GM23338 (cell line): ENCODE results near the gene RPS6KA4. TPM values are rescaled to one million over a fixed set of nuclear protein-coding genes. Genes with fewer than 3 reads are reported as not detected.
A peak's percentile ranks its signal among the peaks of the same experiment; 100 is the strongest.

Experiments
- ATAC-seq: fragments of 200-7000 bp; cut with Tn5 transposase; 3 replicates; pipeline ENCODE4 v1.9.1; 2020
- DNase-seq: peaks from one replicate; pipeline ENCODE4 v3.0.0-alpha.2; 2015; ENCODE audit warnings: low spot score
- H2AFZ ChIP-seq: fragments of 200-600 bp; sonication (generic); 2 replicates; pipeline ENCODE4 v1.8.0; 2016; ENCODE audit warnings: antibody characterized with exemption, mild to moderate bottlenecking, moderate library complexity
- H3F3A ChIP-seq: fragments of 200-600 bp; sonication (generic); replicated peaks from 2 replicates; pipeline ENCODE4 v1.8.0; 2017; ENCODE audit warnings: antibody characterized with exemption, mixed run types, low read depth
- H3K27ac ChIP-seq: fragments of 200-600 bp; sonication (generic); 2 replicates; pipeline ENCODE4 v1.6.1; 2016; ENCODE audit warnings: low read depth
- H3K27me3 ChIP-seq: fragments of 200-600 bp; sonication (generic); 2 replicates; pipeline ENCODE4 v1.8.0; 2016; ENCODE audit warnings: mild to moderate bottlenecking, mixed run types, moderate library complexity; ENCODE audit not compliant: insufficient read depth
- H3K36me3 ChIP-seq: fragments of 200-600 bp; sonication (generic); 2 replicates; pipeline ENCODE4 v1.8.0; 2016; ENCODE audit warnings: mild to moderate bottlenecking; ENCODE audit not compliant: insufficient read depth
- H3K4me1 ChIP-seq: fragments of 200-600 bp; sonication (generic); 2 replicates; pipeline ENCODE4 v1.8.0; 2016; ENCODE audit warnings: mild to moderate bottlenecking, moderate library complexity; ENCODE audit not compliant: insufficient read depth
- H3K4me2 ChIP-seq: fragments of 200-600 bp; sonication (generic); 2 replicates; pipeline ENCODE4 v1.7.1; 2017; ENCODE audit warnings: mixed run types
- H3K4me3 ChIP-seq: fragments of 200-600 bp; sonication (generic); 2 replicates; pipeline ENCODE4 v1.6.1; 2016; ENCODE audit warnings: mixed run types
- H3K79me2 ChIP-seq: fragments of 200-600 bp; sonication (generic); replicated peaks from 2 replicates; pipeline ENCODE4 v1.8.0; 2017; ENCODE audit warnings: mild to moderate bottlenecking; ENCODE audit not compliant: insufficient read depth
- H3K9me2 ChIP-seq: fragments of 200-600 bp; sonication (generic); 2 replicates; pipeline ENCODE4 v1.8.0; 2017; ENCODE audit not compliant: insufficient read depth
- H4K20me1 ChIP-seq: fragments of 200-600 bp; sonication (generic); replicated peaks from 2 replicates; pipeline ENCODE4 v1.8.0; 2017; ENCODE audit warnings: mild to moderate bottlenecking; ENCODE audit not compliant: insufficient read depth
- H3K27ac Mint-ChIP-seq: 2 replicates; pipeline ENCODE4 v1.8.0; 2020; ENCODE audit warnings: inconsistent platforms, mild to moderate bottlenecking, moderate library complexity, mixed read lengths
- H3K27me3 Mint-ChIP-seq: 3 replicates; pipeline ENCODE4 v1.8.0; 2022; ENCODE audit warnings: low read depth, mild to moderate bottlenecking, moderate library complexity, mixed read lengths, inconsistent platforms; ENCODE audit not compliant: insufficient read depth, poor library complexity
- H3K36me3 Mint-ChIP-seq: 3 replicates; pipeline ENCODE4 v1.8.0; 2021; ENCODE audit warnings: low read depth, mild to moderate bottlenecking, inconsistent platforms, moderate library complexity, mixed read lengths
- H3K4me1 Mint-ChIP-seq: 3 replicates; pipeline ENCODE4 v1.8.0; 2020; ENCODE audit warnings: mild to moderate bottlenecking, inconsistent platforms, mixed read lengths
- H3K4me3 Mint-ChIP-seq: 3 replicates; pipeline ENCODE4 v1.8.0; 2021; ENCODE audit warnings: moderate library complexity, mild to moderate bottlenecking, inconsistent platforms, mixed read lengths
- H3K9me3 Mint-ChIP-seq: 3 replicates; pipeline ENCODE4 v1.8.0; 2020; ENCODE audit warnings: moderate library complexity, mild to moderate bottlenecking, inconsistent platforms, mixed read lengths
- CREB1 ChIP-seq: fragments of 250-450 bp; sonication (Bioruptor Pico); IDR thresholded peaks from 2 replicates; pipeline ENCODE4 v1.5.0; 2020; ENCODE audit warnings: low read depth, mild to moderate bottlenecking, moderate library complexity
- JUNB ChIP-seq: IDR thresholded peaks from one replicate; pipeline ENCODE4 v1.6.1; 2016; ENCODE audit warnings: antibody characterized with exemption; ENCODE audit not compliant: unreplicated experiment
- POLR2AphosphoS5 ChIP-seq: IDR thresholded peaks from 2 replicates; pipeline ENCODE4 v1.6.1; 2016; ENCODE audit warnings: antibody characterized with exemption, low read depth
- STAT1 ChIP-seq: IDR thresholded peaks from one replicate; pipeline ENCODE4 v1.6.1; 2016; ENCODE audit warnings: antibody characterized with exemption; ENCODE audit not compliant: unreplicated experiment
- ZNF114 ChIP-seq: fragments of 250-450 bp; sonication (Bioruptor Pico); IDR thresholded peaks from 2 replicates; pipeline ENCODE4 v1.5.0; 2020; ENCODE audit warnings: mild to moderate bottlenecking, moderate library complexity
- polyA plus RNA-seq: library from polyadenylated mRNA; unstranded; fragments of >200 nt; fragmentation: Nextera tagmentation; extraction: Ambion mirVana; gene quantifications from 2 replicates; pipeline ENCODE4 v1.2.1, GENCODE V29; 2016
- total RNA-seq: library from RNA; depleted of rRNA; stranded (reverse); fragments of >200 nt; shearing (Covaris generic); gene quantifications from 2 replicates; pipeline ENCODE4 v1.2.3, GENCODE V29; 2014
- TF ChIP-seq, protein P1 (sequence below): IDR thresholded peaks from one replicate; pipeline ENCODE4 v1.6.1; 2018; ENCODE audit warnings: antibody characterized with exemption; ENCODE audit not compliant: unreplicated experiment
- TF ChIP-seq, protein P2 (sequence below), 2 experiments: fragments of 200-600 bp in 1 of 2; sonication (generic) in 1 of 2; conservative IDR thresholded peaks; 2 replicates each; pipeline versions ENCODE4 v1.5.1 to v1.6.1; 2016 to 2017; ENCODE audit warnings: antibody characterized with exemption in 2 of 2, low read depth in 2 of 2, mild to moderate bottlenecking in 2 of 2, moderate library complexity in 1 of 2
- TF ChIP-seq, protein P3 (sequence below): IDR thresholded peaks from 2 replicates; pipeline ENCODE4 v1.6.1; 2016; ENCODE audit warnings: antibody characterized with exemption

The RPS6KA4 gene
- total and polyA plus RNA-seq, 2 experiments from 2014 or later, result 3.5 to 19.9 TPM

DNA sequence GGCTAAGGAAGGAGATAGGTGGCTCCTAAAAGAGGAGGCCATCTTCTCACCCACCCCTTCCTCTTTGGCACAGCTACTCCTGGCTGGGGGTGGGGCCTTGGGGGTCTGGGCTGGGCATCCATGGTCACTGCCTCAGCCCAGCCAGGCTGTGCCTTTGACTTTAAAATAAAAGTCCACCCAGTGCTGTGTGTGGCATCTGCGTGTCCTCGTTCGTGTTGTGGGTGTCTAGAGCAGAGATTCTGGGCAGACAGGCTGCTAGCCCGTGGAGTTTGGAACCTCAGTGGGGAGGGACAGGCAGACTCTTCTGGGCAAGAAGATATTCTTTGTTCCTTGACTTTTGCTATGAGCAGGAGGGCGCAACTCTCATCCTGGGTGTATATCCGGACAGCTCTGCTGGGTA, 13.1 kb downstream of the RPS6KA4 start:
- Histone ChIP-seq H3K4me1 (peaks cover 25% of the 10 kb centered on the region), H3K4me3 (no peak overlapping the region), H3F3A (peaks cover 21% of the 10 kb centered on the region), H3K36me3 (no peaks in the 10 kb centered on the region), H2AFZ (no peak overlapping the region), H3K9me2 (no peaks in the 10 kb centered on the region), H3K4me2 (peak overlapping the region; percentile 48; the same call in 1 of the 2 replicates), H4K20me1 (no peaks in the 10 kb centered on the region), H3K27ac (no peak overlapping the region), H3K79me2 (no peaks in the 10 kb centered on the region), H3K27me3 (no peaks in the 10 kb centered on the region)
- Mint-ChIP-seq H3K36me3 (peaks cover 7% of the 10 kb centered on the region), H3K4me1 (peaks cover 12% of the 10 kb centered on the region; the same call in 2 of the 3 replicates), H3K27me3 (peaks cover 19% of the 10 kb centered on the region), H3K4me3 (no peak overlapping the region), H3K9me3 (no peaks in the 10 kb centered on the region; the same call in 2 of the 3 replicates), H3K27ac (no peak overlapping the region)
- TF ChIP-seq, protein P1, sequence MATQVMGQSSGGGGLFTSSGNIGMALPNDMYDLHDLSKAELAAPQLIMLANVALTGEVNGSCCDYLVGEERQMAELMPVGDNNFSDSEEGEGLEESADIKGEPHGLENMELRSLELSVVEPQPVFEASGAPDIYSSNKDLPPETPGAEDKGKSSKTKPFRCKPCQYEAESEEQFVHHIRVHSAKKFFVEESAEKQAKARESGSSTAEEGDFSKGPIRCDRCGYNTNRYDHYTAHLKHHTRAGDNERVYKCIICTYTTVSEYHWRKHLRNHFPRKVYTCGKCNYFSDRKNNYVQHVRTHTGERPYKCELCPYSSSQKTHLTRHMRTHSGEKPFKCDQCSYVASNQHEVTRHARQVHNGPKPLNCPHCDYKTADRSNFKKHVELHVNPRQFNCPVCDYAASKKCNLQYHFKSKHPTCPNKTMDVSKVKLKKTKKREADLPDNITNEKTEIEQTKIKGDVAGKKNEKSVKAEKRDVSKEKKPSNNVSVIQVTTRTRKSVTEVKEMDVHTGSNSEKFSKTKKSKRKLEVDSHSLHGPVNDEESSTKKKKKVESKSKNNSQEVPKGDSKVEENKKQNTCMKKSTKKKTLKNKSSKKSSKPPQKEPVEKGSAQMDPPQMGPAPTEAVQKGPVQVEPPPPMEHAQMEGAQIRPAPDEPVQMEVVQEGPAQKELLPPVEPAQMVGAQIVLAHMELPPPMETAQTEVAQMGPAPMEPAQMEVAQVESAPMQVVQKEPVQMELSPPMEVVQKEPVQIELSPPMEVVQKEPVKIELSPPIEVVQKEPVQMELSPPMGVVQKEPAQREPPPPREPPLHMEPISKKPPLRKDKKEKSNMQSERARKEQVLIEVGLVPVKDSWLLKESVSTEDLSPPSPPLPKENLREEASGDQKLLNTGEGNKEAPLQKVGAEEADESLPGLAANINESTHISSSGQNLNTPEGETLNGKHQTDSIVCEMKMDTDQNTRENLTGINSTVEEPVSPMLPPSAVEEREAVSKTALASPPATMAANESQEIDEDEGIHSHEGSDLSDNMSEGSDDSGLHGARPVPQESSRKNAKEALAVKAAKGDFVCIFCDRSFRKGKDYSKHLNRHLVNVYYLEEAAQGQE, result no peak
- TF ChIP-seq, protein P2, sequence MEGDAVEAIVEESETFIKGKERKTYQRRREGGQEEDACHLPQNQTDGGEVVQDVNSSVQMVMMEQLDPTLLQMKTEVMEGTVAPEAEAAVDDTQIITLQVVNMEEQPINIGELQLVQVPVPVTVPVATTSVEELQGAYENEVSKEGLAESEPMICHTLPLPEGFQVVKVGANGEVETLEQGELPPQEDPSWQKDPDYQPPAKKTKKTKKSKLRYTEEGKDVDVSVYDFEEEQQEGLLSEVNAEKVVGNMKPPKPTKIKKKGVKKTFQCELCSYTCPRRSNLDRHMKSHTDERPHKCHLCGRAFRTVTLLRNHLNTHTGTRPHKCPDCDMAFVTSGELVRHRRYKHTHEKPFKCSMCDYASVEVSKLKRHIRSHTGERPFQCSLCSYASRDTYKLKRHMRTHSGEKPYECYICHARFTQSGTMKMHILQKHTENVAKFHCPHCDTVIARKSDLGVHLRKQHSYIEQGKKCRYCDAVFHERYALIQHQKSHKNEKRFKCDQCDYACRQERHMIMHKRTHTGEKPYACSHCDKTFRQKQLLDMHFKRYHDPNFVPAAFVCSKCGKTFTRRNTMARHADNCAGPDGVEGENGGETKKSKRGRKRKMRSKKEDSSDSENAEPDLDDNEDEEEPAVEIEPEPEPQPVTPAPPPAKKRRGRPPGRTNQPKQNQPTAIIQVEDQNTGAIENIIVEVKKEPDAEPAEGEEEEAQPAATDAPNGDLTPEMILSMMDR (conservative IDR thresholded peaks at IDR 0.05; ENCODE audit: low read depth in 2 of 2), result no peak
- TF ChIP-seq ZNF114 (CRISPR knock-in tag) (no peak), STAT1 (no peak), JUNB (no peak), CREB1 (no peak)
- ATAC-seq (no peak), DNase-seq (no peak)

DNA sequence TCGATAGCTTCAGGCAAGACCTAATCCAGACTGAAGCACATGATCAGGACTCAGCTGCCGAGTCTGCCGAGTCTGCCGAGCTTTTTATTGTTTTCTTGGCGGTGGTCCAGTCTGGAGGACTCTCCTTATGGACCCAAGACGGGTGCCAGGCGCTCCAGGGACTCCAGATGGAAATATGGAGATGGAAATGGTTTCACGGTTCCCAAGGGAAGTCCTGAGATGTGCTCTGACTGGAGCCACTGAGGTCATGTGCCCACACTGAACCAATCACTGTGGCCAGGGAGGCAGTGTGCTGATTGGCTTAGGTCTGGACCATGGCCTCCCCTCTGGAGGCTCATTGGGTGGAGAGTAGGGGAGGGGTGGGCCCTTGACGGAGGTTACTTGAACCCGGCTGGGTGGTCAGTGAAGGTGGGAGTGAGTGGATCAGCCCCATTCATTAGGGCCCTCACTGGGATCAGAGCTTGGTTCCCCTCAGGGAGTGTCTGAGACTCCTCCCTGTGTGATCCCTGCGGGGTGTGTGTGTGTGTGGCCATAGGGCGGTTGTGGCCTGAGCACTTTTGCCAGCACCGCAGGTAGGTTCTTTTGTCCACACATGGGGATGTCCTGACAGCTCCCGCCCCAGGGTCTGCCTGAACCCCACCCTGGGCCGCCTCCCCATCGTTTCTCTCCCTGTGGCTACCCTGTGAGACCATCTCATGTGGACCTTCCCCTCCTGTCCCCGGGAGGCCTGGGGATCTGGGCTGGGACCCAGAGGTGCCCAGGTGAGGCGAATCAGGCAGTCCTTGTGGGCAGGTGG, 14.0 kb downstream of the RPS6KA4 start:
- H3K36me3 ChIP-seq, result no peaks in the 10 kb centered on the region
- H3K4me3 ChIP-seq, result peak overlapping the region; percentile 26; the same call in 1 of the 2 replicates
- H3K27me3 ChIP-seq, result no peaks in the 10 kb centered on the region
- peaks cover 15% of the 10 kb centered on the region for H3K27me3 Mint-ChIP-seq
- no peaks in the 10 kb centered on the region; the same call in 2 of the 3 replicates for H3K9me3 Mint-ChIP-seq
- H3K27ac ChIP-seq, result no peak overlapping the region
- H3K4me2 ChIP-seq, result peak overlapping the region; percentile 65
- peak; percentile 60 for DNase-seq
- peaks cover 7% of the 10 kb centered on the region for H3K36me3 Mint-ChIP-seq
- H2AFZ ChIP-seq, result no peak overlapping the region
- peaks cover 12% of the 10 kb centered on the region; the same call in 2 of the 3 replicates for H3K4me1 Mint-ChIP-seq
- peaks cover 20% of the 10 kb centered on the region for H3K4me1 ChIP-seq
- TF ChIP-seq, protein P3, sequence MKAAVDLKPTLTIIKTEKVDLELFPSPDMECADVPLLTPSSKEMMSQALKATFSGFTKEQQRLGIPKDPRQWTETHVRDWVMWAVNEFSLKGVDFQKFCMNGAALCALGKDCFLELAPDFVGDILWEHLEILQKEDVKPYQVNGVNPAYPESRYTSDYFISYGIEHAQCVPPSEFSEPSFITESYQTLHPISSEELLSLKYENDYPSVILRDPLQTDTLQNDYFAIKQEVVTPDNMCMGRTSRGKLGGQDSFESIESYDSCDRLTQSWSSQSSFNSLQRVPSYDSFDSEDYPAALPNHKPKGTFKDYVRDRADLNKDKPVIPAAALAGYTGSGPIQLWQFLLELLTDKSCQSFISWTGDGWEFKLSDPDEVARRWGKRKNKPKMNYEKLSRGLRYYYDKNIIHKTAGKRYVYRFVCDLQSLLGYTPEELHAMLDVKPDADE, result no peak
- TF ChIP-seq POLR2AphosphoS5, result peak; percentile 47; the same call in 1 of the 2 replicates
- no peak overlapping the region for H3K27ac Mint-ChIP-seq
- no peaks in the 10 kb centered on the region for H4K20me1 ChIP-seq
- H3K79me2 ChIP-seq, result no peaks in the 10 kb centered on the region
- H3K4me3 Mint-ChIP-seq, result no peak overlapping the region
- H3K9me2 ChIP-seq, result no peaks in the 10 kb centered on the region
- peaks cover 18% of the 10 kb centered on the region for H3F3A ChIP-seq
- peak; percentile 22 for ATAC-seq
